ENCODE data around the gene ZNF132.
"Not testable (repeated sequence)": the region's sequence is repeated elsewhere in the genome, so short reads cannot be mapped to it uniquely, and the experiment has no call there.

The ZNF132 gene

DNA sequence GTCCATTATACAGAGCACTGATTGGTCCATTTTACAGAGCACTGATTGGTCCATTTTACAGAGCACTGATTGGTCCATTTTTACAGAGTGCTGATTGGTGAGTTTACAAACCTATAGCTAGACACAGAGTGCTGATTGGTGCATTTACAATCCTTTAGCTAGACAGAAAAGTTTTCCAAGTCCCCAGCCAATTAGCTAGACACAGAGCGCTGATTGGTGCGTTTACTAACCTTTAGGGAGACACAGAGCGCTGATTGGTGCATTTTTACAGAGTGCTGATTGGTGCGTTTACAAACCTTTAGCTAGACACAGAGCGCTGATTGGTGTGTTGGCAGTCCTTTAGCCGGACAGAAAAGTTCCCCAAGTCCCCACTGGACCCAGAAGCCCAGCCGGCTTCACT, 3.0 kb upstream of the ZNF132 start:
- peaks cover 28% of the 10 kb centered on the region for H3K9me3 ChIP-seq (ENCODE audit: control insufficient read depth, low read length)
- H3K4me3 ChIP-seq (ENCODE audit: extremely low read depth, insufficient read depth, low read length, poor library complexity, severe bottlenecking); H3K4me1 ChIP-seq (ENCODE audit: control insufficient read depth, insufficient read depth, low read length, poor library complexity, severe bottlenecking); H3K27ac ChIP-seq (ENCODE audit: low read depth, low read length, severe bottlenecking); H3K36me3 ChIP-seq (ENCODE audit: control insufficient read depth, insufficient read depth, low read length): not testable (repeated sequence)
- 83 to 85% methylated on average over 7 of the region's 7 CpGs for WGBS, 2 experiments (ENCODE audit: insufficient coverage in 2 of 2)

DNA sequence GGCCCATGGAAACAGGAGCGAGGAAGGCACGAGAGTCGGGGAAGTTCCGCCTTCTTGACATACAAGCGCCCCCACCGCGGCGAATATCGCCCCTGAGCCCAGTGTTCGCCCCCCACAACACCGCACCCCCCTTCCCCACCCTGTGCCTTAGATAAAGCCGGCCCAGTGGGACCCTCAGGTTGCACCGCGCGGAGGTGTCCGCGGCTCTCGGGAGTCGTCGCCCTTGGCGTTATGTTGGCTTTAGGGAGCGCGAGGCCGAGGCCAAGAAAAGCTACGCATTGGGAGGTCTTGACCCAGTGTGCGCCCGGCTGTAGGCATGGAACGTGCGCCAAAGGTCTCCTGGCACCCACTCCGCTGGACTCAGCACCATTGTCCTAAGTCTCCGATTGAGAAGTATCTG, 603 bp upstream of the ZNF132 start:
- Histone ChIP-seq H3K4me1 (ENCODE audit: control insufficient read depth, insufficient read depth, low read length, poor library complexity, severe bottlenecking) (no peaks in the 10 kb centered on the region), H3K36me3 (ENCODE audit: control insufficient read depth, insufficient read depth, low read length) (peaks cover 9% of the 10 kb centered on the region), H3K4me3 (ENCODE audit: extremely low read depth, insufficient read depth, low read length, poor library complexity, severe bottlenecking) (peak overlapping the region; percentile 48), H3K9me3 (ENCODE audit: control insufficient read depth, low read length) (peaks cover 26% of the 10 kb centered on the region), H3K27ac (ENCODE audit: low read depth, low read length, severe bottlenecking) (peak overlapping the region; percentile 69)
- 72 to 85% methylated on average over 11 to 22 of the region's 31 CpGs for WGBS, 2 experiments (ENCODE audit: insufficient coverage in 2 of 2)

DNA sequence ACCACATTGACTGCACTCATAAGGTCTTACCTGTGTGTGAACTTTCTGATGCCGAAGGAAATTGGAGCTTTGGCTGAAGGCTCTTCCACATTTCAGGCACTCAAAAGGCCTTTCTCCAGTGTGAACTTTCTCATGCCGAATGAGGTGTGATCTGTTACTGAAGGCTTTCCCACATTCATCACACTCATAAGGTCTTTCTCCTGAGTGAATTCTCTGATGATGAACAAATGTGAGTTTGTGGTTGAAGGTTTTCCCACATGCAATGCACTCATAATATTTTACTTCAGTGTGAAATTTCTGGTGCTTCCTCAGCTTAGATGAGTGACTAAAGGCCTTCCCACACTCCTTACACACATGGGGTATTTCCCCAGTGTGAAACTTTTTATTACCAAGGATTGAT, 5.7 kb downstream of the ZNF132 start:
- 100% methylated on average over 1 of the region's 2 CpGs; no CpG with 5 or more reads in 1 of the 2 experiments for WGBS, 2 experiments (ENCODE audit: insufficient coverage in 2 of 2)
- Histone ChIP-seq H3K27ac (ENCODE audit: low read depth, low read length, severe bottlenecking) (no peak overlapping the region), H3K4me3 (ENCODE audit: extremely low read depth, insufficient read depth, low read length, poor library complexity, severe bottlenecking) (no peak overlapping the region), H3K4me1 (ENCODE audit: control insufficient read depth, insufficient read depth, low read length, poor library complexity, severe bottlenecking) (no peaks in the 10 kb centered on the region), H3K36me3 (ENCODE audit: control insufficient read depth, insufficient read depth, low read length) (peaks cover 47% of the 10 kb centered on the region), H3K9me3 (ENCODE audit: control insufficient read depth, low read length) (peaks cover 67% of the 10 kb centered on the region)

DNA sequence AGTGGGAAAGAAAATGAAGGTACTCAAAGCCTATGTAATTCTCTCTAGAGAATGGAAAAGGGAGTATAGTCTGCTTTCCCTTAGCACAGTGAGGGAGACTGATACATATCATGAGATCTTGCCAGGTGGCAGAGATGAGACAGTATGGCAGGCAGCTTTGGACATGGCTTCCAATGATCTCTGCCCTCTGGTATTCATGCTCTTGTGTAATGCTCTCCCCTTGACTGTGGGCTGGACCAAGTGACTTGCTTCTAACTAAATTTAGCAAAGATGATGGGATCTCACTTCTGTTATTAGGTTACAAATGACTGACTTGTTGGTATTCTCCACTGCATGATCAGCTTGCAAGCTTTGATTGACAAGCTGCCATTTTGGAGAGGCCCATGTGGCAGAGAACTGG, 10.2 kb downstream of the ZNF132 start:
- H3K4me3 ChIP-seq (ENCODE audit: extremely low read depth, insufficient read depth, low read length, poor library complexity, severe bottlenecking) = no peak overlapping the region

DNA sequence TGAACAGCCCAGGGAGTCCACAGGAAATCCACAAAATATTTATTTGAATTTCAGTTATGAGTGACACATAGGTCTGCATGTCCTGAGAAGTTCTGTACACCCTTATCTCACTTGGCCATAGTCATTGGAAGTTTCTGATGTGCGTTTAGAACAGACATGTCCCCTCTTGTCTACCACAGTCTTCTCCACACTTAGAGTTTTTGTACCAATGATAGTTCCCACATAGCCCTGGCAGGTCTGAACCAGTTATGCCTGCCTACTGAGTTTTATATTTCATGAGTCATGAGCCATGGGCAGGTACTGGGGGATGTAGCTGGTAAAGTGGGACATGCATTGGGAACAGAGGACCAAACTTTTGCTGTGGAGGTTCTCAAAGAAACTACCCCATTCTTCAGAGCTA, 11.3 kb downstream of the ZNF132 start:
- peaks cover 19% of the 10 kb centered on the region for H3K36me3 ChIP-seq (ENCODE audit: control insufficient read depth, insufficient read depth, low read length)
- no peaks in the 10 kb centered on the region for H3K4me1 ChIP-seq (ENCODE audit: control insufficient read depth, insufficient read depth, low read length, poor library complexity, severe bottlenecking)
- H3K27ac ChIP-seq (ENCODE audit: low read depth, low read length, severe bottlenecking) = no peak overlapping the region
- WGBS, 2 experiments (ENCODE audit: insufficient coverage in 2 of 2) = no CpG with 5 or more reads among the region's 1 CpG
- peaks cover 49% of the 10 kb centered on the region for H3K9me3 ChIP-seq (ENCODE audit: control insufficient read depth, low read length)
- H3K4me3 ChIP-seq (ENCODE audit: extremely low read depth, insufficient read depth, low read length, poor library complexity, severe bottlenecking) = no peak overlapping the region

More for the DNA sequence above, 10.2 kb downstream of the ZNF132 start:
- H3K36me3 ChIP-seq (ENCODE audit: control insufficient read depth, insufficient read depth, low read length) = peaks cover 30% of the 10 kb centered on the region
- H3K4me1 ChIP-seq (ENCODE audit: control insufficient read depth, insufficient read depth, low read length, poor library complexity, severe bottlenecking) = no peaks in the 10 kb centered on the region
- peaks cover 60% of the 10 kb centered on the region for H3K9me3 ChIP-seq (ENCODE audit: control insufficient read depth, low read length)
- H3K27ac ChIP-seq (ENCODE audit: low read depth, low read length, severe bottlenecking) = no peak overlapping the region

DNA sequence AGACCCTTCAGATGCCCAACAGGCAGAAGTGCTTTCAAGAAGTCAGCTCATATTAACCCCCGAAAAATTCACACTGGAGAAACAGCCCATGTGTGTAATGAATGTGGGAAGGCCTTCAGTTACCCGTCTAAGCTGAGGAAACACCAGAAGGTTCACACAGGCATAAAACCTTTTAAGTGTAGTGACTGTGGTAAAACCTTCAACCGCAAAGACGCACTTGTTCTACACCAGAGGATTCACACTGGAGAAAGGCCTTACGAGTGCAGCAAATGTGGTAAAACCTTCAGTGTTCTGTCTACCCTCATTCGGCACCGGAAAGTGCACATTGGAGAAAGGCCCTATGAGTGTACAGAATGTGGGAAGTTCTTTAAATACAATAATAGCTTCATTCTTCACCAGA, 22.9 kb downstream of the ZNF132 start:
- Histone ChIP-seq H3K4me1 (ENCODE audit: control insufficient read depth, insufficient read depth, low read length, poor library complexity, severe bottlenecking) (no peaks in the 10 kb centered on the region), H3K36me3 (ENCODE audit: control insufficient read depth, insufficient read depth, low read length) (peaks cover 47% of the 10 kb centered on the region), H3K27ac (ENCODE audit: low read depth, low read length, severe bottlenecking) (no peak overlapping the region), H3K9me3 (ENCODE audit: control insufficient read depth, low read length) (no peaks in the 10 kb centered on the region), H3K4me3 (ENCODE audit: extremely low read depth, insufficient read depth, low read length, poor library complexity, severe bottlenecking) (no peak overlapping the region)
- WGBS, 2 experiments (ENCODE audit: insufficient coverage in 2 of 2) = 92 to 97% methylated on average over 4 to 5 of the region's 7 CpGs

DNA sequence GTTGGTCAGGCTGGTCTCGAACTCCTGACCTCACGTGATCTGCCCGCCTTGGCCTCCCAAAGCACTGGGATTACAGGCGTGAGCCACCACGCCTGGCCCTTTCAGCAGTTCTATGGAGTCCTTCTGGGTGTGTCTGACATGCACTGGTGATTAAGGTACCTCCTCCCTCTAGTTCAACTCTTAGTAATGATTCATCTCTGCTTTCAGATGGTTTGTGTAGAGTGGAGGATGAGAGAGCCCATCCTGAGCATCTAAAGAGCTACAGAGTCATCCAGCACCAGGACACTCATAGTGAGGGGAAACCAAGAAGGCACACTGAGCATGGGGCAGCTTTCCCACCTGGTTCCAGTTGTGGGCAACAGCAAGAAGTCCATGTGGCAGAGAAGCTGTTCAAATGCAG, 23.3 kb downstream of the ZNF132 start:
- H3K4me3 ChIP-seq (ENCODE audit: extremely low read depth, insufficient read depth, low read length, poor library complexity, severe bottlenecking) = no peak overlapping the region
- WGBS, 2 experiments (ENCODE audit: insufficient coverage in 2 of 2) = 92 to 95% methylated on average over 3 of the region's 5 CpGs
- H3K9me3 ChIP-seq (ENCODE audit: control insufficient read depth, low read length) = no peaks in the 10 kb centered on the region
- H3K27ac ChIP-seq (ENCODE audit: low read depth, low read length, severe bottlenecking) = no peak overlapping the region
- H3K36me3 ChIP-seq (ENCODE audit: control insufficient read depth, insufficient read depth, low read length) = peaks cover 46% of the 10 kb centered on the region
- H3K4me1 ChIP-seq (ENCODE audit: control insufficient read depth, insufficient read depth, low read length, poor library complexity, severe bottlenecking) = no peaks in the 10 kb centered on the region

DNA sequence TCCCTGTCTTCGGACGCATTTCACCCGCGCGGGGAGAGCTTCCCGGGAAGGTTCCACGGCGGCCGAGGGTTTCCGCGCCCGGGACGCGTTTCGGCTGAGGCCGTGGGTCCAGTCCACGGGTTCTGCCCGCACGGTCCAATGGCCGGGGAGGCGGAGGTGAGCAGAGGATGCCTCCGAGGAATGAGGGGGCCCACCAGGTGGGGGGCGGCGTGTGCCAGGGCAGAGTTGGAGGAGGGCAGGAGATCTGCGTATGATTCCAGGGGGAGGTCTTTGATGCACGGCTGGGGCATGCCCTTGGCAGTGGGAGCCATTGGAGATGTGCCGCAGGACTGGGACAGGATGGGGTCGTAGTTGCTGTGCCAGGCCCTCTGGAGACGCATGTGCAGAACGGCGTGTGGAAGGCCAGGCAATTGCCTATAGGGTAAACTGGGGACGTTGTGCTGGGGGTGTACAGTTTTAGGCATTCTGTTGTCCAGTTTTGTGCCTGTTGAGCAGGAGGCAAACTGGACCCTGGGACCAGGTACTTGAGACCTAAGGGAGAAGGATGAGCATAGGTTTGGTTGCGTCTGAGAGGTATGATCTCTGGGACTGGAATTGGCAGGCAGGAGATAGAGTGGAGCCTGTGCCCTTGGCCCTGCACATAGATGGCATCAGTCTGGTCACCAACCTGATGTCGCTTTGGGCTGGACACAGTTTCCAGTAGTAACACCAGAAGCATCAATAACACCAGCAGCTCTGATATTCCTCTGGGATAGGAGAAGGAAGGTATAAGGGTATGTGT, 30.8 kb downstream of the ZNF132 start:
- WGBS, 2 experiments (ENCODE audit: insufficient coverage in 2 of 2) = 12 to 15% methylated on average over 33 to 34 of the region's 34 CpGs
- H3K27ac ChIP-seq (ENCODE audit: low read depth, low read length, severe bottlenecking) = peak overlapping the region; percentile 29
- no peaks in the 10 kb centered on the region for H3K36me3 ChIP-seq (ENCODE audit: control insufficient read depth, insufficient read depth, low read length)
- H3K4me3 ChIP-seq (ENCODE audit: extremely low read depth, insufficient read depth, low read length, poor library complexity, severe bottlenecking) = peak overlapping the region; percentile 84
- H3K4me1 ChIP-seq (ENCODE audit: control insufficient read depth, insufficient read depth, low read length, poor library complexity, severe bottlenecking) = peaks cover 4% of the 10 kb centered on the region
- H3K9me3 ChIP-seq (ENCODE audit: control insufficient read depth, low read length) = no peaks in the 10 kb centered on the region

DNA sequence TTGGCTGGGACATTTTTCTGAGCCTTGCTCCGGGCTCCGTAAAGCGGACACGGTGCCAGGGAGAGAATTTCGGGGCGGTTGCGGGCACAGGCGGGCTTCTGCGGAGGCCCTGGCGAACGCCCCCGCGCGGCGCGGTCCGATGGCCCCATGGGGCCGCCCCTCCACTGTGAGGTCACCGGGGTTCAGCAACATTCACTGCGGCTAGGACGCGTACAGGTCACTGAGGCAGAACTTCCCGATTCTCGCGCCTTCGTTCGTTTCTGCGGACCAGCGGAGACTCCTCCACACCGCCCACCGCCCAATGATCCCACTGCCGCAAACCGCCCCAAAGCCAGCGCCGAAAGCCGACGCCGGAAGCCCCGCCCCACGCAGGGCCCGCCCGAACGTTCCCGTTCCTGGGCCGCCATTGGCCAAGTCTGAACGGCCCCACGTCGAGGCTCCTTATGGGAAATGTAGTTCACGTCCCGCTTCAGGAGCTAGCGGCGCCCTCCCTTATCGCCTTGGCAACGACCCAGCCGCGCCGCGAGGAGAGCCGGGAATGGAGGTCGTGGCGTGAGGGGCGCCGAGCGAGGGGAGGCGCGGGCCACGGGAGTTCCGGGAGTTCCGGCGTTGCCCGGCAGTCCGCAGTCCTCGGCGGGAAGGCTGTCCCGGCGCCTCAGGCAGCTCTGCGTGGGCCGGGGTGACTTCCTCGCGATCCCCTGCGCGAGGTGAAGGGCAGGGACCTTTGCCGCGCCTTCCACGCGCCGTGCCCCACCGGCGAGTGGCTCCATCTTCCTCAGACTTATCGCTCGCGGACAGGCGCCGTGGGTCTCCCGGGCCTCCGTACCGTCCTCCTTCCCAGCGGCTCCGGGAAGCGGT, 31.6 kb downstream of the ZNF132 start, which contains the start of gene ZNF584:
Gene ZNF584 (plus strand): TSS at position 498 of the 858 bp plus-strand sequence. CDS start 499 bp downstream, outside the sequence.
- peak within 1 kb of the TSS; percentile 84 for H3K4me3 ChIP-seq (ENCODE audit: extremely low read depth, insufficient read depth, low read length, poor library complexity, severe bottlenecking)
- H3K27ac ChIP-seq (ENCODE audit: low read depth, low read length, severe bottlenecking) = peak within 1 kb of the TSS; percentile 89
- 0 to 1% methylated on average over 97 to 99 of the region's 100 CpGs for WGBS, 2 experiments (ENCODE audit: insufficient coverage in 2 of 2)
- H3K36me3 ChIP-seq (ENCODE audit: control insufficient read depth, insufficient read depth, low read length) = peaks cover 4% of the 10 kb centered on the region
- H3K4me1 ChIP-seq (ENCODE audit: control insufficient read depth, insufficient read depth, low read length, poor library complexity, severe bottlenecking) = peaks cover 4% of the 10 kb centered on the region
- H3K9me3 ChIP-seq (ENCODE audit: control insufficient read depth, low read length) = no peaks in the 10 kb centered on the region

DNA sequence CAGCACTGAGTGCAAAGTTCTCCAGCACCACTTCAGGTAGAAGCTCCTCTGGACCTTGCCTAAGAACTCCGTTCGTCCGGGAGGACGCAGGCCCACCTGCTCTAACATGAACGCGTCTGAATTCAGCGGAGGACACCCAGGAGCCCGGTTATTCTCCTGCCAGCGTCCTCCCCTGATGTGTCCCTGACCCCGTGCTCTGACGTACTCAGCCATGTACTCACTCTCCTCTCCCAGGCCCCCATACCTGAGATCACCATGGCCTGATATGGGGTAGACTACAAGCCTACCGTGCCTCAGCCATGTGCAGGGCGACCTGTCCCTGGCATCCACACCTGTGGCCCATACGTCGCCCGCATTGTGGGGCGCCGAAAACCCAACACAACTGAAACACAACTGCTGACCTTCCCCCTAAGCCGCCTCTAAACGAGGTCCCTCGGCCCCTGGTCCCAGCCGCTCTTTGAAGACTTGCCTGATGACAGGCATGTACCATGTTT, 32.2 kb downstream of the ZNF132 start:
- peaks cover 4% of the 10 kb centered on the region for H3K36me3 ChIP-seq (ENCODE audit: control insufficient read depth, insufficient read depth, low read length)
- 24 to 31% methylated on average over 20 of the region's 22 CpGs for WGBS, 2 experiments (ENCODE audit: insufficient coverage in 2 of 2)
- peak overlapping the region; percentile 84 for H3K4me3 ChIP-seq (ENCODE audit: extremely low read depth, insufficient read depth, low read length, poor library complexity, severe bottlenecking)
- peak overlapping the region; percentile 89 for H3K27ac ChIP-seq (ENCODE audit: low read depth, low read length, severe bottlenecking)
- peaks cover 4% of the 10 kb centered on the region for H3K4me1 ChIP-seq (ENCODE audit: control insufficient read depth, insufficient read depth, low read length, poor library complexity, severe bottlenecking)
- no peaks in the 10 kb centered on the region for H3K9me3 ChIP-seq (ENCODE audit: control insufficient read depth, low read length)
